NOMO-1 treated with dmso at 0.1 percent for 144 hours (cell line): ENCODE results near the gene RAB20.
"Not testable (repeated sequence)": the region's sequence is repeated elsewhere in the genome, so short reads cannot be mapped to it uniquely, and the experiment has no call there.

Experiments
- DNase-seq: peaks from one replicate; lab custom pipeline; 2025; ENCODE audit not compliant: unreplicated experiment; lab: John Stamatoyannopoulos, UW

The RAB20 gene

DNA sequence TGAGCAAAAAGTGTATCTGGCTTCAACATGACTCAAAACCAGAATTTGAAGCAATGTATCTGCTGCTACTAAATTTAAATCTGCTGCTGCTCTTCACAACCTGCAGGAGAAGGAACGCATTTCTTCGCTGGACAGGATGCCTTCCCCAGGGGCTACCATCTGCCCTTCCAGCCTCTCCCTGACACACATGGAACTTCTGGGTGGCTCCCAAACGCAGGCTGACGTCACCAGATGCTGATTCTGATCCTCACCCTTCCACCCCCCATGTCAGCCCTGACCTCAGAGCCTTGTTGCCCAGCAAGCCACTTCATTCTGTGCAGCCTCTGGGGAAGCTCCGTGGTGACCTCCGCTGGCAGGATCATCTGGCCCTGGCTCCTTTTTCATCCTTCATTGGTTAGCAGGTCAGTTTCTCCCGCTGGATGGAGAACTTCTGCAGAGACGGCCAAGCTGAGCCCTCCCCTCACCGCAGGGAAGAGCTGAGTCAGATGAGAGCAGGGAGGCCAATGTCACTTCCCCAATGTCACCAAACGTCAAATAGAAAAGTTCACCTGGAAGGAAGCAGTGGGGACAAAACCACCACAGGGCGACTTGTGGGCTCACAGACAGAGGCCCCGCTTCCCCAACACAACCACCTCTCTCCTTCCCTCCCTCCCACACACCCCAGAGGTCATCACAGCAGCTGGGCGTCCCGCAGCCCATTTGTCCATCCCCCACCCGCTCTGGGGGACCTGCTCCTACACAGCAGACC is 14.0 kb upstream of the RAB20 start:
- DNase-seq = peak; percentile 68

DNA sequence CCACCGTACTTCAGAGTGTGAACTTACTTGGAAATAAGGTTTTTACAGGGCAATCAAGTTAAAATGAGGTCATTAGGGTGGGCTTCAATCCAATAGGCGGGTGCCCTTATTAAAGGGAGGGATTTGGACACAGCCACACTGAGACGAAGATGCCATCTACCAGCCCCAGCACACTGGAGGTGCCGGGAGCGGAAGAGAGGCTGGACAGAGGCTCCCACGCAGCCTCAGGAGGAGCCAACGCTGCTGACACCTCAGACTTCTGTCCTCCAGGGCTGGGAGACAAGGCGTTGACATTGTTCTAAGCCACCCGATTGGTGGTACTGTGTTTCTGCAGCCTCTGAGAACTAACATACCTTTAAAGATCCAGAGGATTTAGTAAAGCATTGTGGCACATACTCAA is 12.6 kb upstream of the RAB20 start:
- DNase-seq = no peak

DNA sequence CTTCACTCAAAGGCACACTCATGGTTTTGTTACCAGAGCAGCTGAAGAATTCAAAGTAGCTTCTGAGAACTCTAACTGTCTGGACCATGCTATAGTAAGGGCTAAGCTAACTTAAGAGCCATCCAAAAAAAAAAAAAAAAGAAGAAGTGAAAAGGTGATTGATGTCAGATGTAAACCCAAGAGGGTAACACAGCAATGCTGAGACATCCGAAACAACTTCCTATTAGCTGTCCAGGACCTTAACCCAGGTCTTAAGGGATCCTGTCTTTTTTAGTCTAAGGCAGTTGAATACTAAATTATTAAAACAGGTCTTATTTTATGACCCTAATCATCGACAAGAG is 11.2 kb upstream of the RAB20 start:
- no peak for DNase-seq

DNA sequence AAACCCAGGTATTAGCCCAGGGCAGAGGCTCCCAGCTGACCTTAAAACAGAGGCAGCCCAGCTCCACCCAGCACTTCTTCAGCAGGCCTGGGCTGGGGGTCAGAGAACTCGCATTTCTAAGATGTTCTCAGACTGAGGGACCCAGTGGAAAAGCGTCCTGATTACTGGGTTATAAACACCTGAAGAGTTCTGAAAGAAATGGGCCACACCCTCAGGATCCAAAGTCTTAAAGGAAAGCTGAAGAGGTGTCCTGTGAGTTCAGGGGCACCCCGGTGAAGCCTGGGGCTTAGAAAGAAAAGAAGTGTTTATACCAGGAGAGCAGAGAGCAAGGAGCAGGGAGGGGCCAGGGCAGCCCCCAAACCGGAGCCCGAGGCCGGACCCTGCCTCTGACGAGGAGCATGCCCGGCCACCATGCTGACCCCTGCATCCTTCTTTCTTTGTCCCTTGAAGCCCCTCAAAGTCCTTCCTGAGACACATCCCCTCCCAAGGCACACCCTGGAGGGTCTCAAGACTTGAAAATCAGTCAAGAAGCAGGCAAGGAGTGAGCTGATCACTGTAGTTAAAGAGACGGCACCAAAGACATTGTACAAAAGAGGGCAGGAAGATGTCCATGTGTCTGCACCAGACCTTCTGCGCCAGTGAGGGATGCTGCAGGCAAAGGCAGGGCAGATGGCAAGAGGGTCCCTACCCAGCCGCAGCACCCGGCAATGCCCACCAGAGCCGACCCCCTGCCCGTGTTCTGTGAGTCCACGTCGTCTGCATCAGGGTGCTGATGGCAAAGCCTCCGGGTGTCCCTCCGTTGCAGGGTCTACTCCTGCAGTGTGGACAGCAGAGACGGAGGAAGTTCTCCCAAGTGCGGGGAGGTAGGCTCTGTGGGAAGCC is 10.6 kb upstream of the RAB20 start:
- no peak for DNase-seq

DNA sequence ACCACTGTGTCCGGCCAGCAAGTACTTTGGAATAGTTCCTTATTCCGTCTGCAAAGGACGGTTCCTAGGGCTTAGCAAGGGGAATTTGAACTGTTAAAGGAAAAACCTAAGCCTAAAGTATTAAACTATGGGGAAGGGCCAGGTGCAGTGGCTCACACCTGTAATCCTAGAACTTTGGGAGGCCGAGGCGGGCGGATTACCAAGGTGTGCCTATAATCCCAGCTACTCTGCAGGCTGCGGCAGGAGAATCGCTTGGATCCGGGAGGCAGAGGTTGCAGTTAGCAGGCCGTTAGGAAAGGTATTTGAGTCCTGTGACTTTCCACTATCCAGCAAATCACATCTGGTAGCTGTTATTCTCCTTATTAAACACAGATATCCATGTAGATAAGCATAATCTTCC is 9.4 kb upstream of the RAB20 start:
- DNase-seq = no peak

DNA sequence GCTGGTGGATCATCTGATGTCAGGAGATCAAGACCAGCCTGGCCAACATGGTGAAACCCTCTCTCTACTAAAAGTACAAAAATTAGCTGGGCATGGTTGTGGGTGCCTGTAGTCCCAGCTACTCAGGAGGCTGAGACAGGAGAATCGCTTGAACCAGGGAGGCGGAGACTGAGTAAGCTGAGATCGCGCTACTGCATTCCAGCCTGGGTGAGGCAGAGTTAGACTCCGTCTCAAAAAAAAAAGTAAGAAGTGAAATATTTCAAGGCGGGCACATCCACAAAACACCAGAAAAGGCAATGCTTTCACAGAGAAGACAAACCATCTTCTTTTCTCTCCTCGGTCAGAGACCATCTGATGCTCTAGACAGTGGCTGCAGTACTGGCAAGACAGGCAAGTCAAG is 8.4 kb upstream of the RAB20 start:
- not testable (repeated sequence) for DNase-seq

DNA sequence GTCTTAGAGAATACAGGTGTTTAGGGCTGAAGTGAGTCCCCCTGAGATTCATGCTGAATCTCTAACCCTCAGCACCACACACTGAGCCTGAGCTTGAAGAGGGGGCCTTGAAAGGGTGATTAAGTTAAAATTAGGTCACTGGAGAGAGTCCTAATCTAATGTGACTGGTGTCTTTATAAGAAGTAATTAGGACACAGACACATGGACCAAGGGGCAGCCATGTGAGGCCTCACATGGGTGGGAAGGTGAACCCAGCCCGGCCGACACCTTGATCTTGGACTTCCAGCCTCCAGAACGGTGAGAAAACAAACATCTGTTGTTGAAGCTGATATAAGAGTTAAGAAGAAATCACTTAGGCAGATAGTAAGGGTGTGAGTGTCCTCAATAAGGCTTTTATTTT is 7.1 kb upstream of the RAB20 start:
- DNase-seq = no peak

DNA sequence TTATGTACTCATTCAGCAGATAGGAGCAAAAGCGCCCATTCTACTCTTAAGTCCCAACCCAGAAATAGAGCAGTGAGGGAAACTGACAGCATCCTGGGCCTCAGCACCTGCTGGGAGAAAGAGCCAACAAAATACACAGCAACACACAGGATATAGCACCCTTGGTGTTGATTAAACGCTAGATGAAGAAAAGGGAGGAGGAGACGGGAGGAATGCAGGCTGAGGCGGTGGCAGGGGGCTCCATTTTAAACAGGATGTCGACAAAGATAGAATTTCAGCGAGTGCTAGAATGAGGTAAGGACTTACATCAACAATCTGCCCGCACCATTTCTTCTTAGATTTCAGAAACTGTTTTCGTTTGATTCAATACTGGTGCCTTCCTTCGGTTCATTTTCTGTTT is 4.6 kb upstream of the RAB20 start:
- DNase-seq = no peak

- DNase-seq = no peak
These were observed 3.8 kb upstream of the RAB20 start for GRCh38 chr13:110565296-110565695.

- DNase-seq = no peak
These were observed 3.0 kb upstream of the RAB20 start for GRCh38 chr13:110564472-110564985.

DNA sequence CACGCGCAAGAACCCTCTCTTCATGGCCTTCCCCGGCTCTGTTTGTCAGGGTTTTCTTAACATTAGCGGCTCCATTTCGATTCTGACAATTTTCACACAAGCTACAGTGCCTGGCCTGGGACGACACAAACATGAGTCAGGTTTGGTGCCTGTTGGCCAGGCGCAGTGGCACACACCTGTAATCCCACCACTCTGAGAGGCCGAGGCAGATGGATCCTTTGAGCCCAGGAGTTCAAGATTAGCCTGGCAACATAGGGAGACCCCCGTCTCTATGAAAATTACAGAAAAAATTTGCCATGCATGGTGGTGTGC is 1.9 kb upstream of the RAB20 start:
- no peak for DNase-seq

GRCh38 chr13:110562696-110563462 is 1.4 kb upstream of the RAB20 start:
- DNase-seq = no peak

GRCh38 chr13:110562036-110562597 is 595 bp upstream of the RAB20 start:
- peak; percentile 82 for DNase-seq

DNA sequence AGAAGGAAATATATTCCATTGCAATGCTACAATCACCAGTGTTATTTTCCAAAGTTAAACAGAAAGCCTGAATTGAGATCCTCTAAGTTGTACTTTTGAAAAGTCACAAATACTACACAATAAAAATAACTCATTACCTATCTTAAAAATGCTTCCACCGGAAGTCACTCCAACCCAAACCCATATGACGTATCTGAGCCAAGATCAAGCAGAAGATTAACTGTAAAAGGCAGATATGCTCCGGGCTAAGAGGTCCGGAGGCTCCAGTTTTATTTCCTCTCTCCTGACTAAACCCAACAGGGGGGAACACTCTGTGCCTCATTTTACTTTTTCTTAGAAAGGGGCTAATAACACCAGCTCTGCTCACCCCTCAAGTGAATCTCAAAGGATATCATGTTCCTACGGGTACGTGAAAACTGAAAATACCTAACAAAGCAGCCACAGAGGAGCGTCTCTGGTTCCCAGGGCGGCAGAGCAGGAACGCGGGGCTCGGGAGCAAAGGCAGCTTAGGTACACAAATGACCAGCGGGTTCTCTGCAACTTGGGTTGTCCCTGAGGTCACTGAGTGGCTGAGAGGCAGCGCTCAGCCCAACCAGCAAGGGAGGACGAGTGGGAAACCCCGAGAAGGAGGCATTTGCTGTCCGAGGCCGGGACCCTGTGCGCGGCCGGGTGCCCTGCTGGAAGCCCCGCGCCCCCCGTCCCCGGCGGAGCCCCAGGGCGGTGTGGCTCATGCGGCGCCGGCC is 750 bp downstream of the RAB20 start:
- peak; percentile 12 for DNase-seq

DNA sequence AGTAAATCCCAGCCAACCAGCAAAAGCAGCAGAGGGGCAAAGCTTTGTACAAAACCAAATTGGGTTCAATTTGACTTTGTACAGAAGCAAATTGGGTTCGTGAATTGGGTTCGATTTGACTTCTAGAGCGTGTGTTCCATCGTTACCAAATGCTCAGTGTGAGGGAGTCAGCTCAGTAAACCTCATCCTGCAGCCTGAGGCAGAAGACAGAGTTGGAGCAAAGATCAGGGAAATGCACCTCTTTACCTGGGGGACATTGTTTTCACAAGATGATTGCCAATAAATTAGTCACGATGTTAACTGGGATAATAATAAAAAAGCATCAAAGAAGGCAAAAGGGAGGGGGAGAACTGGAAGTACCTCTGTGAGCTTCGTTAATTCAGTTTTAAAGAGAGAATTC is 1.5 kb downstream of the RAB20 start:
- DNase-seq = no peak

GRCh38 chr13:110559429-110559943 is 2.0 kb downstream of the RAB20 start:
- no peak for DNase-seq

DNA sequence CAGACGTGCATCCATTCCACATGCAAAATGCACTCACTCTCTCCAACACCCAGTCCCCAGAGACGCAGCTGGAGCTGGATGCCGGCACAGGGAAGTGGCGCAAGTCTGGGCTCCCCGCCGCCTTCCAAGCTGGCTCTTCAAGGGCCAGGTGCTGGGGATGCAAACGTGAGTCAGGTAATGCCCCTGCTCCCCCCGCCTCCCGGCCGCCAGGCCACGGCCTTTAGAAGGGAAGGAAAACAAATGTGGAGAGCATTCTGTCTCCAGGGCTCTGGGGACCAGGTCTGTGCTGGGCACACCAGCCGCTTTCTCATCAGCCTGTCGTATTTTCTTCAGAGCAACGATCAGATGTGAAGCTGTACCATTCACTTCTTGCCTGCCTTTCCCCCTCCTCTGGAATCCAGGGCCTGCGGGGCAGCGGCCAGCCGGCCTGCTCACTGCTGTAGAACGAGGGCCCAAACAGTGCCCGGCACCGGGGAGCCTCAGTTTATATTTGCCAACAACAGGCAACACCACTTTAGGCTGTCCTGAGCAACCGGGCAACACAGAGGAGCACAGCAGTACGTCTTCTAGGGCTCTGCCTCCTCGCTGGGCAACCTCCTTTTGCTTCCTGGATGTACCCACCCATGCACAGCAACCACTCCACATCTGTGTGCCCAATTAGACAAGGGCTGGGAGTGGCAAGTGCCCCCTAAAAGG is 3.8 kb downstream of the RAB20 start:
- no peak for DNase-seq

GRCh38 chr13:110557082-110557481 is 4.4 kb downstream of the RAB20 start:
- no peak for DNase-seq

DNA sequence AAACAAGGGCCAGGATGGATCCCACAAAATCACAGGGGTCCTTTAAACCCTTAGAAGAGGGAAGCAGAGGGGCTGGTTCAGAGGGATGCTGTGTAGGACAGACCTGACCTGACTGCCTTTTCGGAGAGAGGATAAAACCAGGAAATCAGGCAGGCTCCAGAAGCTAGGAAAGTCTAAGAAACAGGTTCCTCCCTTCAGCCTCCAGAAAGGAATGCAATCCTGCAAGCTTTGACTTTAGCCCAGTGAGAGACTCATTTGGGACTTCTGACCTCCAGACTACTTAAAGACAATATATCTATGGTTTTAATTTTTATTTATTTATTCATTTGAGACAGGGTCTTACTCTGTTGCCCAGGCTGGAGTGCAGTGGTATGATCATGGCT is 5.3 kb downstream of the RAB20 start:
- no peak for DNase-seq
